ENCODE data around the gene SF3A2. TPM values are rescaled to one million over a fixed set of nuclear protein-coding genes. Genes with fewer than 3 reads are reported as not detected.

Gene SF3A2
- total RNA-seq, 1 experiment from 2014 or later = 27.2 TPM

DNA sequence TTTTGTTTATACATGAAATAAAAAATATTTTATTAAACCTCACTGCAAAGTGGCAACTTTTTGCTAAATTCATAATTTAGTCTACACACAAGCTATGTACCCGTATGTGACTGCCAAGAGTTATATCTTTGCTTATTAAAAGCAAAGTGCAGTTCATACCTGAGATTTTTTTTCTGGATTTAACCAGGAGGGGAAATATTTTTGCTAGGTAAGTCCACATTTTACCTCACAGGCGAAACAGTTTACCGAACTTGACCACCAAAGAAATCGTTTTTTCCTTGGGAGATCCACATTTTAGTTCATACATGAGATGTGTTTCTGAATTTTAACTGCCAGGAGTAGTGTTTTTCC lies 31.8 kb downstream of the SF3A2 start:
- H3K9me2 ChIP-seq (replicated peaks; ENCODE audit: insufficient read depth, low read length) = no peaks in the 10 kb centered on the region
- H3K4me1 ChIP-seq (ENCODE audit: low read length) = peaks cover 47% of the 10 kb centered on the region
- peaks cover 31% of the 10 kb centered on the region for H4K20me1 ChIP-seq (ENCODE audit: insufficient read depth, low read depth, low read length)
- no peak overlapping the region for H2AFZ ChIP-seq (ENCODE audit: low read length)
- peak overlapping the region; percentile 74 for H3K9ac ChIP-seq (ENCODE audit: low read length)
- H3K27me3 ChIP-seq (ENCODE audit: low read length) = no peaks in the 10 kb centered on the region
- H3K36me3 ChIP-seq (ENCODE audit: insufficient read depth, low read length) = peaks cover 18% of the 10 kb centered on the region
- H3K79me2 ChIP-seq (ENCODE audit: low read length) = peaks cover 28% of the 10 kb centered on the region
- no peak for DNase-seq
- H3K27ac ChIP-seq (ENCODE audit: low read length) = peak overlapping the region; percentile 36
- H3K4me3 ChIP-seq (ENCODE audit: low read length) = peak overlapping the region; percentile 100
- peak overlapping the region; percentile 72 for H3K4me2 ChIP-seq (ENCODE audit: low read depth, low read length, poor library complexity, severe bottlenecking)
- no peaks in the 10 kb centered on the region for H3K9me3 ChIP-seq (ENCODE audit: low read length)

DNA sequence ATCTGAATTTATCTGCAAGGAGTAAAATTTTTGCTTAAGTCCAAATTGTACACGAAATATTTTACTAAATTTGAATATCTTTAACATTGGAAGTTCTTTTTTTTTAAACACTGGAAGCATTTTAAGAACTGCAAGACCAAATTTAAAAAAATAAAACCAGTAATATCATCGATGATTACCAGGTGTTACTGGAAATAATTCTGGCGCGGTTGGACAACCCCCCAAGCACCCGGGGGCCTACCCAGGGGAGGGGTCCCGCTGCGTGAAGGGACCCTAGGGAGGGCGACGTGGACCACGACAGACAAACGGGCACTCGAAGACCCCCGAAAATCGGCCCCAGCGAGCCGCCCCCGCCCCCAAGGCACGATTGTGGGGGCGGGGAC lies 32.2 kb downstream of the SF3A2 start:
- peak overlapping the region; percentile 36 for H3K27ac ChIP-seq (ENCODE audit: low read length)
- peak overlapping the region; percentile 100 for H3K4me3 ChIP-seq (ENCODE audit: low read length)
- no peaks in the 10 kb centered on the region for H3K9me2 ChIP-seq (replicated peaks; ENCODE audit: insufficient read depth, low read length)
- H3K9me3 ChIP-seq (ENCODE audit: low read length) = no peaks in the 10 kb centered on the region
- peak overlapping the region; percentile 72 for H3K4me2 ChIP-seq (ENCODE audit: low read depth, low read length, poor library complexity, severe bottlenecking)
- no peaks in the 10 kb centered on the region for H3K27me3 ChIP-seq (ENCODE audit: low read length)
- peaks cover 48% of the 10 kb centered on the region for H3K4me1 ChIP-seq (ENCODE audit: low read length)
- H3K79me2 ChIP-seq (ENCODE audit: low read length) = peaks cover 28% of the 10 kb centered on the region
- H3K36me3 ChIP-seq (ENCODE audit: insufficient read depth, low read length) = peaks cover 18% of the 10 kb centered on the region
- DNase-seq = no peak
- H3K9ac ChIP-seq (ENCODE audit: low read length) = peak overlapping the region; percentile 74
- peaks cover 32% of the 10 kb centered on the region for H4K20me1 ChIP-seq (ENCODE audit: insufficient read depth, low read depth, low read length)
- H2AFZ ChIP-seq (ENCODE audit: low read length) = no peak overlapping the region

DNA sequence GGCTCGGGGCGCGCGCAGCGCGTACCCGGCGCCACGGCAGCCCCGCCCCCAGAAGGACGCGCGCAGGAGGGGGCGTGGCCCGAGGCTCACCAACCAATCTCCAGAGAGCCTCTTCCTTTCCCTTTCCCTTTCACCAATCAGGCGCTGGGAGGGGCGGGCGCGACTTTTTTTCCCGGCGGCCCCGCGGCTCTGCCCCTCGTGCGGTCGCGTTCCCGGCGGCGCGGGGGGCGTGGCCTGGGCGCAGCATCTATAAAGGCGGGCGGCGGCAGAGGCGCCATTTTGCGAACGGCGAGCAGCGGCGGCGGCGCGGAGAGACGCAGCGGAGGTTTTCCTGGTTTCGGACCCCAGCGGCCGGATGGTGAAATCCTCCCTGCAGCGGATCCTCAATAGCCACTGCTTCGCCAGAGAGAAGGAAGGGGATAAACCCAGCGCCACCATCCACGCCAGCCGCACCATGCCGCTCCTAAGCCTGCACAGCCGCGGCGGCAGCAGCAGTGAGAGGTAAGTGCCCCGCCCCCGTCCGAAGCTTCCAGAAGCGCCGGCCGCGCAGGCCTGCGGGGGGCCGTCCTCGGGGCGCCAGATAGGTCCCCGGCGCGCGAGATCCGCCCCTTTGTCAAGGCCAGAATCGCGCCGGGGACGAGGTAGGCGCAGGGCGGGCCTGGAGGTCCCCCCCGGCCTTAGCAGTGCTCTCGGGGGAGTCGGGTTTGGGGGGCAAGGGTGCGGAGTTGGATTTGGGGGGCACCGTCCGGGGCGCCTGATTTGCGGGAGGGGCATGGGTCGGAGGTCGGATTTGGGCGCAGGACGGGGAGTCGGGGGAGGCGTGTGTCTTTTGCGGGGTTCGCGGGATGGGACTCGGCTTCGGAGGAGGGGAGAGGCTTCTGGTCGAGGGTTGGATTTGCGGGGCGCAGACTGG lies 32.9 kb downstream of the SF3A2 start:
- Histone ChIP-seq H3K79me2 (ENCODE audit: low read length) (peaks cover 30% of the 10 kb centered on the region), H4K20me1 (ENCODE audit: insufficient read depth, low read depth, low read length) (peaks cover 38% of the 10 kb centered on the region), H3K4me2 (ENCODE audit: low read depth, low read length, poor library complexity, severe bottlenecking) (peak overlapping the region; percentile 74), H3K9me3 (ENCODE audit: low read length) (no peaks in the 10 kb centered on the region), H2AFZ (ENCODE audit: low read length) (no peak overlapping the region), H3K9me2 (replicated peaks; ENCODE audit: insufficient read depth, low read length) (no peaks in the 10 kb centered on the region), H3K36me3 (ENCODE audit: insufficient read depth, low read length) (peaks cover 24% of the 10 kb centered on the region), H3K27ac (ENCODE audit: low read length) (peak overlapping the region; percentile 94), H3K4me3 (ENCODE audit: low read length) (peak overlapping the region; percentile 100), H3K4me1 (ENCODE audit: low read length) (peaks cover 48% of the 10 kb centered on the region), H3K9ac (ENCODE audit: low read length) (peak overlapping the region; percentile 100), H3K27me3 (ENCODE audit: low read length) (no peaks in the 10 kb centered on the region)
- peak; percentile 99 for DNase-seq

DNA sequence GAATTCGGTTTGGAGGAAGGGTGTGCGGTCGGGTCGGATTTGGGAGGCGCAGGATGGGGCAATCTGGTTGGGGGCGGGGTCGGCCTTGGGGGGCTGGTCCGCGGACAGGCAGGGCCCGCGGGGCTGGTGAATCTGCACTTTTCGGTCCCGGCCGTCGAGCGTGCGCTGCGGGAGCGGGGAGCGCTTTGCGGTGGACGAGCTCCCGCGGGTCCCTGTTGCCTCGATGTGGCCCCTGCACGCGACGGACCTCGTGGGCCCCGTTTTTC lies 33.5 kb downstream of the SF3A2 start:
- Histone ChIP-seq H3K79me2 (ENCODE audit: low read length) (peaks cover 30% of the 10 kb centered on the region), H3K4me2 (ENCODE audit: low read depth, low read length, poor library complexity, severe bottlenecking) (peak overlapping the region; percentile 74), H3K27me3 (ENCODE audit: low read length) (no peaks in the 10 kb centered on the region), H2AFZ (ENCODE audit: low read length) (no peak overlapping the region), H3K4me1 (ENCODE audit: low read length) (peaks cover 47% of the 10 kb centered on the region), H3K27ac (ENCODE audit: low read length) (peak overlapping the region; percentile 94), H3K9ac (ENCODE audit: low read length) (peak overlapping the region; percentile 100), H3K4me3 (ENCODE audit: low read length) (peak overlapping the region; percentile 100), H3K36me3 (ENCODE audit: insufficient read depth, low read length) (peaks cover 24% of the 10 kb centered on the region), H3K9me3 (ENCODE audit: low read length) (no peaks in the 10 kb centered on the region), H3K9me2 (replicated peaks; ENCODE audit: insufficient read depth, low read length) (no peaks in the 10 kb centered on the region), H4K20me1 (ENCODE audit: insufficient read depth, low read depth, low read length) (peaks cover 42% of the 10 kb centered on the region)
- DNase-seq = peak; percentile 68

DNA sequence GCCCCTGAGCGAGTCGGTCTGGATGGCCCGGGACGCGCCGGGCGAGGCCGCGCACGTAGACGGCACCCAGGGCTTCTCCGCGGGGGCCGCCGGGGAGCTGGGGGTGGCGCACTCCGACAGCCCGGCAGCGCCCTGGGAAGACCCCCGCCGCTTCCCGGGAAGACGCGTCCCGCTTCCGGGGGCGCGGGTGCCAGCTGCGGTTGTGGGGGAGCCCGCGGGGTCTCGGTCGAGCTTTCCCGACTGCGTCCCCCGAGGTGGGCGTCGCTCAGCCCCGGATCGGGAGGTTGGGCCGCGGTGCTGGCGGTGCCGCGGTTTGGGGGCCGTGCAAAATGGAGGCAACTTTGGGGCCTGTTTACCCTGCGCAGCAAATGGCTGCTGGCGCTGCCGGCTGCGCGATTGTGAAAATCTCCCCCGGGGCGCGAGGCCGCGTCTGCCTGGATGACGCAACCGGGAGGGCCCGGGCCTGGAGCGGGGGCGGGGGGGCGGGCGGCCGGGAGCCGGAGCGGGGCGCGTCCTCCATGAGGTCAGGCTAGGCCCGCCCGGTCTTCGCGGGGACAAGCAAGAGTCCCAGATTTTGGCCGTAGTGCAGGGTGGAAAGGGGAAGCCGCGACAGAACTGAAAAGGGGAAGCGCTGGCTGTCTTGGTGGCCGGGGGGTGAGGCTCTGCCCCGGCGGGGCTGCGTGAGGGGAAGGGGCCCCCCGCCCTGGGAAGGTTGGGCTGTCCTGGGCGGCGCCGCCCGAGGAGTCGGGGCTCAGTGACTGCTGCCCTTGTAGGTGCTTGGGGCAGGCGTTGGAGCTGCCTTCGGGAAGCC lies 34.0 kb downstream of the SF3A2 start:
- no peak overlapping the region for H2AFZ ChIP-seq (ENCODE audit: low read length)
- H3K9me2 ChIP-seq (replicated peaks; ENCODE audit: insufficient read depth, low read length) = no peaks in the 10 kb centered on the region
- peaks cover 30% of the 10 kb centered on the region for H3K79me2 ChIP-seq (ENCODE audit: low read length)
- no peaks in the 10 kb centered on the region for H3K27me3 ChIP-seq (ENCODE audit: low read length)
- peaks cover 24% of the 10 kb centered on the region for H3K36me3 ChIP-seq (ENCODE audit: insufficient read depth, low read length)
- peaks cover 46% of the 10 kb centered on the region for H4K20me1 ChIP-seq (ENCODE audit: insufficient read depth, low read depth, low read length)
- H3K4me2 ChIP-seq (ENCODE audit: low read depth, low read length, poor library complexity, severe bottlenecking) = peak overlapping the region; percentile 74
- DNase-seq = peak; percentile 92
- H3K9ac ChIP-seq (ENCODE audit: low read length) = peak overlapping the region; percentile 100
- H3K4me3 ChIP-seq (ENCODE audit: low read length) = peak overlapping the region; percentile 100
- H3K9me3 ChIP-seq (ENCODE audit: low read length) = no peaks in the 10 kb centered on the region
- peaks cover 47% of the 10 kb centered on the region for H3K4me1 ChIP-seq (ENCODE audit: low read length)
- peak overlapping the region; percentile 94 for H3K27ac ChIP-seq (ENCODE audit: low read length)

DNA sequence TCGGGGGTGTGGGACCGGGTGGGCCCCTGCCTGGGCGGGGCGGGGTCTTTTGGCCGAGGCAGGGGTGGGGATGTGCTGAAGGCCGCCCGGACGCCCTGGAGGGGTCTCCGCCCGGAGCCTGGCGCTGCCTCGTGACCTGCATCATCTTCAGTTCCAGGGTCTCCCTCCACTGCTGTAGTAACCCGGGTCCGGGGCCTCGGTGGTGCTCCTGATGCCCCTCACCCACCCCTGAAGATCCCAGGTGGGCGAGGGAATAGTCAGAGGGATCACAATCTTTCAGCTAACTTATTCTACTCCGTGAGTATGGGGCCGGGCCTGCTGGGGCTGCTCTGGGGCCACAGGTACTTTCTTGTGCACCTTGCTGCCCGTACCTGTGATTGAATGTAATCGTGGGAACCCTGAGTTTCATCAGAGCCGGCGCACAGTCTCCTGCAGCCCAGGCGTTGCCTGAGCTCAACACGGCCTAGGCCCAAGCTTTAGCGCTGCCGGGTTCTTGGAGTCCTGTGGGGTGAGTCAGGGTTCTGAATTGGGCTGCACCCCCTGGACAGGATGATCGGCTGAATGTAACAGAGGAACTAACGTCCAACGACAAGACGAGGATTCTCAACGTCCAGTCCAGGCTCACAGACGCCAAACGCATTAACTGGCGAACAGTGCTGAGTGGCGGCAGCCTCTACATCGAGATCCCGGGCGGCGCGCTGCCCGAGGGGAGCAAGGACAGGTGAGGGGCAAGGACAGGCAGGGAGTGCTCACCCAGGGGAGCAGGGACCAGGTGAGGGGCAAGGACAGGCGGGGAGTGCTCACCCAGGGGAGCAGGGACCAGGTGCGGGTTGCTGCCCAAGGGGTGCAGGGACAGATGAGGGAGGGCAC lies 34.8 kb downstream of the SF3A2 start:
- Histone ChIP-seq H4K20me1 (ENCODE audit: insufficient read depth, low read depth, low read length) (peaks cover 46% of the 10 kb centered on the region), H3K4me2 (ENCODE audit: low read depth, low read length, poor library complexity, severe bottlenecking) (peak overlapping the region; percentile 74), H3K27ac (ENCODE audit: low read length) (peak overlapping the region; percentile 94), H3K79me2 (ENCODE audit: low read length) (peaks cover 30% of the 10 kb centered on the region), H3K4me3 (ENCODE audit: low read length) (peak overlapping the region; percentile 100), H3K4me1 (ENCODE audit: low read length) (peaks cover 43% of the 10 kb centered on the region), H3K9me3 (ENCODE audit: low read length) (no peaks in the 10 kb centered on the region), H3K9ac (ENCODE audit: low read length) (peak overlapping the region; percentile 100), H3K36me3 (ENCODE audit: insufficient read depth, low read length) (peaks cover 24% of the 10 kb centered on the region), H3K9me2 (replicated peaks; ENCODE audit: insufficient read depth, low read length) (no peaks in the 10 kb centered on the region), H2AFZ (ENCODE audit: low read length) (no peak overlapping the region), H3K27me3 (ENCODE audit: low read length) (no peaks in the 10 kb centered on the region)
- peak; percentile 46 for DNase-seq

DNA sequence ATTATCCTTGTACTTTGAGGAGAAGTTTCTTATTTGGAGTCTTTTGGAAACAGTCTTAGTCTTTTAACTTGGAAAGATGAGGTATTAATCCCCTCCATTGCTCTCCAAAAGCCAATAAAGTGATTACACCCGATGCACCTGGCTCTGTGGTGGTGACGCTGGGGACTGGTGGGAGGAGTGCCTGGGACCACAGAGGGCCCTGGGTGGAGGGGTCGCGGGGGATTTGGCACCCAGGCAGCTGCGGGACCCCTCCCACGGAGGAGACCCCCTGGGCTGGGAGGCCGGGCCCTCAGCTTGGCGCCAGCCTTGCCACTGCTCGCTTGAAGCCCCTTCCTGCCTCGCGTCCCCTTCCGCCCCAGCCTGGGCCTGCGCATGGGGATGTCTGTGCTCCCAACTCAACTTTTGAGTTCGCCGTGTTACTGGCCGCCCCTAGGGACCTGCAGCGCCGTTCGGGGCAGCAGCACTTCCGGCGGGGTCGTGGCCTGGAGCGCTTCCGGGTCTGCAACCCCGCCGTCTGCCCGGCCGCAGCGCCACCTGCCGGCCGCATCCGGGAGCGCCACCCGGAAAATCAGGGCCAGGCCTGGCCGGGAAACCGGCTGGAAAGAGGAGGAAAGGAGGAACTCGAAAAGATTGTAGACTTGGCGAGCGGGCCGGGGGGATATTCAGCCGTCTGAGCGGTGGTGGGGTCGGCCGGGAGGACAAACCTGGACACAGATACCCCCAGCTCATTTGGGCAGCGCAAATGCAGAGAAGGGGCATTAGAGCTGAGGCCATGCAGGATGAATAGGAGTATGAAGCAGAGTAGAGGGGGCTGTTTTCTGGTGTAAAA lies 36.9 kb downstream of the SF3A2 start:
- H3K36me3 ChIP-seq (ENCODE audit: insufficient read depth, low read length) = peaks cover 24% of the 10 kb centered on the region
- H3K27ac ChIP-seq (ENCODE audit: low read length) = peak overlapping the region; percentile 94
- peak overlapping the region; percentile 100 for H3K9ac ChIP-seq (ENCODE audit: low read length)
- peaks cover 30% of the 10 kb centered on the region for H3K79me2 ChIP-seq (ENCODE audit: low read length)
- H4K20me1 ChIP-seq (ENCODE audit: insufficient read depth, low read depth, low read length) = peaks cover 49% of the 10 kb centered on the region
- no peaks in the 10 kb centered on the region for H3K9me2 ChIP-seq (replicated peaks; ENCODE audit: insufficient read depth, low read length)
- no peaks in the 10 kb centered on the region for H3K27me3 ChIP-seq (ENCODE audit: low read length)
- peak overlapping the region; percentile 100 for H3K4me3 ChIP-seq (ENCODE audit: low read length)
- no peaks in the 10 kb centered on the region for H3K9me3 ChIP-seq (ENCODE audit: low read length)
- peak overlapping the region; percentile 74 for H3K4me2 ChIP-seq (ENCODE audit: low read depth, low read length, poor library complexity, severe bottlenecking)
- no peak overlapping the region for H2AFZ ChIP-seq (ENCODE audit: low read length)
- peak; percentile 97 for DNase-seq
- peaks cover 34% of the 10 kb centered on the region for H3K4me1 ChIP-seq (ENCODE audit: low read length)

Measured in Karpas-422 (cell line).